Panc1 (cell line): ENCODE data around the gene ATG2B. TPM values are rescaled to one million over a fixed set of nuclear protein-coding genes. Genes with fewer than 3 reads are reported as not detected.

Experiments
- ATAC-seq: fragments of 200-7000 bp; cut with Tn5 transposase; 2 replicates; pipeline ENCODE4 v1.9.1; 2020; ENCODE audit warnings: mild to moderate bottlenecking, moderate library complexity
- BruUV-seq: library from RNA; stranded (reverse); fragments of 400-500 nt; replicated peaks from 2 replicates; lab custom pipeline; 2021; lab: Mats Ljungman, UMichigan
- CTCF ChIA-PET: fragments of 300-600 bp; sonication (Branson Sonifier 250); formaldehyde crosslinking; loops from one replicate; lab custom pipeline; 2022; ENCODE audit warnings: antibody characterized with exemption; lab: Charles Lee
- POLR2A ChIA-PET: fragments of 300-600 bp; sonication (Branson Sonifier 250); formaldehyde crosslinking; loops from one replicate; lab custom pipeline; 2022; ENCODE audit warnings: antibody characterized with exemption; lab: Charles Lee
- DNase-seq: peaks from one replicate; pipeline ENCODE4 v3.0.0-alpha.2; 2010; ENCODE audit warnings: low read depth, low spot score
- H3K27ac ChIP-seq: 2 replicates; pipeline ENCODE4 v1.5.1; 2011; ENCODE audit warnings: mild to moderate bottlenecking, low read length, inconsistent platforms
- H3K27me3 ChIP-seq: fragments of 200-500 bp; sonication (Bioruptor generic); 2 replicates; pipeline ENCODE4 v1.6.0; 2014; ENCODE audit warnings: low read length, inconsistent platforms; ENCODE audit not compliant: control insufficient read depth, insufficient read depth
- H3K36me3 ChIP-seq: fragments of 200-500 bp; sonication (Bioruptor generic); 2 replicates; pipeline ENCODE4 v1.5.1; 2014; ENCODE audit warnings: inconsistent platforms, mild to moderate bottlenecking, low read length, moderate library complexity; ENCODE audit not compliant: control insufficient read depth, insufficient read depth
- H3K4me1 ChIP-seq: 2 replicates; pipeline ENCODE4 v1.5.1; 2011; ENCODE audit warnings: inconsistent platforms, mild to moderate bottlenecking, low read length, moderate library complexity; ENCODE audit not compliant: control insufficient read depth, insufficient read depth
- H3K4me3 ChIP-seq, 2 experiments: 2 replicates each; pipeline ENCODE4 v1.5.1; 2011 to 2012; ENCODE audit warnings: low read depth in 2 of 2, low read length in 2 of 2, mild to moderate bottlenecking in 2 of 2, inconsistent platforms in 1 of 2, moderate library complexity in 1 of 2
- H3K9me3 ChIP-seq: fragments of 200-500 bp; sonication (Bioruptor generic); 2 replicates; pipeline ENCODE4 v1.5.1; 2014; ENCODE audit warnings: low read depth, mild to moderate bottlenecking, inconsistent platforms, low read length, moderate library complexity; ENCODE audit not compliant: control insufficient read depth, insufficient read depth
- CTCF ChIP-seq: fragments of 450-650 bp; IDR thresholded peaks from 2 replicates; pipeline ENCODE4 v1.5.1; 2017; ENCODE audit warnings: mild to moderate bottlenecking
- POLR2AphosphoS5 ChIP-seq: IDR thresholded peaks from 2 replicates; pipeline ENCODE4 v1.6.1; 2012; ENCODE audit warnings: mild to moderate bottlenecking, low read depth, low read length, moderate library complexity
- REST ChIP-seq, 2 experiments: IDR thresholded peaks; 2 replicates each; pipeline ENCODE4 v1.6.1; 2011 to 2012; ENCODE audit warnings: low read depth in 2 of 2, control low read depth in 1 of 2, low read length in 1 of 2, mild to moderate bottlenecking in 1 of 2, moderate library complexity in 1 of 2; ENCODE audit not compliant: insufficient read depth in 1 of 2
- SIN3A ChIP-seq: IDR thresholded peaks from 2 replicates; pipeline ENCODE4 v1.6.1; 2012; ENCODE audit warnings: low read depth, mild to moderate bottlenecking, low read length, moderate library complexity, borderline replicate concordance; ENCODE audit not compliant: insufficient read depth
- TCF7L2 ChIP-seq: IDR thresholded peaks from 2 replicates; pipeline ENCODE4 v1.6.1; 2011; ENCODE audit warnings: mild to moderate bottlenecking, low read depth, low read length, inconsistent platforms
- in situ Hi-C: cut with HindIII; loops from 2 replicates; pipeline ENCODE4 v1.10.0; 2016; ENCODE audit warnings: low sequenced_read_pairs, low pct_unique_long_range_greater_than_20kb
- intact Hi-C: fragments of 100-400 bp; cut with micrococcal nuclease; formaldehyde crosslinking; loops from one replicate; pipeline ENCODE4 v1.10.0; 2022; ENCODE audit not compliant: unreplicated experiment
- total RNA-seq: library from RNA; stranded (reverse); gene quantifications from one replicate; pipeline ENCODE4 v1.2.1, GENCODE V29; 2021; ENCODE audit not compliant: unreplicated experiment

ATG2B gene
- total RNA-seq, 1 experiment from 2014 or later, result 2.6 TPM

GRCh38 chr14:96249029-96249428, 114.1 kb downstream of the ATG2B start:
- in situ Hi-C loops (no loop called here), intact Hi-C loops (no loop called here)
- Histone ChIP-seq H3K4me3 (no peak overlapping the region), H3K27me3 (no peaks in the 10 kb centered on the region), H3K4me1 (no peaks in the 10 kb centered on the region), H3K36me3 (no peaks in the 10 kb centered on the region), H3K27ac (no peak overlapping the region), H3K9me3 (no peaks in the 10 kb centered on the region)
- no TSS peak for BruUV-seq
- DNase-seq (no peak), ATAC-seq (no peak)
- ChIA-PET CTCF (interaction anchor here (0.7 kb wide), 1 partner anchor 14 kb away, joined by 6 read pairs; no protein-coding TSS in a partner anchor), POLR2A (no interaction called here)
- TF ChIP-seq CTCF, result no peak
- TF ChIP-seq SIN3A, result no peak
- TF ChIP-seq REST (IDR thresholded peaks at IDR 0.05; ENCODE audit: insufficient read depth in 1 of 2, low read depth in 2 of 2, low read length in 1 of 2), result no peak
- no peak for TF ChIP-seq TCF7L2
- TF ChIP-seq POLR2AphosphoS5, result no peak

- Histone ChIP-seq H3K27me3 (no peaks in the 10 kb centered on the region), H3K9me3 (no peaks in the 10 kb centered on the region), H3K27ac (no peak overlapping the region), H3K4me3 (no peak overlapping the region), H3K4me1 (no peaks in the 10 kb centered on the region), H3K36me3 (no peaks in the 10 kb centered on the region)
- TF ChIP-seq SIN3A, result no peak
- TF ChIP-seq CTCF, result no peak
- TF ChIP-seq TCF7L2, result no peak
- no peak for TF ChIP-seq POLR2AphosphoS5
- TF ChIP-seq REST (IDR thresholded peaks at IDR 0.05; ENCODE audit: insufficient read depth in 1 of 2, low read depth in 2 of 2, low read length in 1 of 2), result no peak
- intact Hi-C loops, result no loop called here
- ChIA-PET CTCF (no interaction called here), POLR2A (no interaction called here)
- ATAC-seq, result no peak
- DNase-seq, result no peak
- in situ Hi-C loops, result no loop called here
- BruUV-seq, result no TSS peak
These were observed 116.1 kb downstream of the ATG2B start for GRCh38 chr14:96247031-96247430.
